ENCODE data around the gene DGKQ.

DGKQ gene

GRCh38 chr4:909131-909571, 64.2 kb downstream of the DGKQ start:
- FAIRE-seq (no peak), DNase-seq (ENCODE audit: low spot score) (no peak)

Data from urothelium cell line (cell line).